ENCODE results near the gene BCL2.

Gene BCL2

GRCh38 chr18:63344918-63345317, 25.3 kb upstream of the BCL2 start:
- in situ Hi-C loops (cut with MboI; ENCODE audit: low sequenced_read_pairs), result loop anchor here (10.0 kb wide), 1 partner anchor 90 kb away; no protein-coding TSS in a partner anchor
- DNase-seq (ENCODE audit: low spot score in 2 of 2), result no peak

GRCh38 chr18:63344263-63344662, 24.7 kb upstream of the BCL2 start:
- Histone ChIP-seq H3K4me3 (no peak overlapping the region), H3K4me1 (peaks cover 9% of the 10 kb centered on the region), H3K9me3 (no peaks in the 10 kb centered on the region), H3K27me3 (ENCODE audit: low read depth) (no peaks in the 10 kb centered on the region), H3K36me3 (replicated peaks) (peaks cover 54% of the 10 kb centered on the region)
- in situ Hi-C loops (cut with MboI; ENCODE audit: low sequenced_read_pairs), result loop anchor here (10.0 kb wide), 1 partner anchor 91 kb away; no protein-coding TSS in a partner anchor
- DNase-seq (ENCODE audit: low spot score in 2 of 2), result no peak

More at GRCh38 chr18:63344918-63345317, 25.3 kb upstream of the BCL2 start:
- peaks cover 59% of the 10 kb centered on the region for H3K36me3 ChIP-seq (replicated peaks)
- no peaks in the 10 kb centered on the region for H3K9me3 ChIP-seq
- no peaks in the 10 kb centered on the region for H3K27me3 ChIP-seq (ENCODE audit: low read depth)
- H3K4me3 ChIP-seq, result no peak overlapping the region
- H3K4me1 ChIP-seq, result peaks cover 9% of the 10 kb centered on the region

- peak; percentile 58 to 73 for DNase-seq (ENCODE audit: low spot score in 2 of 2)
- Histone ChIP-seq H3K36me3 (replicated peaks) (peaks cover 54% of the 10 kb centered on the region), H3K4me3 (no peak overlapping the region), H3K4me1 (peaks cover 9% of the 10 kb centered on the region), H3K27me3 (ENCODE audit: low read depth) (no peaks in the 10 kb centered on the region), H3K9me3 (no peaks in the 10 kb centered on the region)
- in situ Hi-C loops (cut with MboI; ENCODE audit: low sequenced_read_pairs), result loop anchor here (10.0 kb wide), 1 partner anchor 93 kb away; no protein-coding TSS in a partner anchor
Observed at GRCh38 chr18:63342206-63342605, 22.6 kb upstream of the BCL2 start.

- in situ Hi-C loops (cut with MboI; ENCODE audit: low sequenced_read_pairs), result loop anchor here (10.0 kb wide), 1 partner anchor 95 kb away; no protein-coding TSS in a partner anchor
- Histone ChIP-seq H3K9me3 (no peaks in the 10 kb centered on the region), H3K36me3 (replicated peaks) (peaks cover 46% of the 10 kb centered on the region), H3K27me3 (ENCODE audit: low read depth) (no peaks in the 10 kb centered on the region), H3K4me3 (no peak overlapping the region), H3K4me1 (peaks cover 9% of the 10 kb centered on the region)
- peak; percentile 43 to 71 for DNase-seq (ENCODE audit: low spot score in 2 of 2)
Observed at GRCh38 chr18:63339920-63340484, 20.4 kb upstream of the BCL2 start.

GRCh38 chr18:63336366-63337099, 17.0 kb upstream of the BCL2 start:
- H3K4me1 ChIP-seq, result peaks cover 9% of the 10 kb centered on the region
- DNase-seq (ENCODE audit: low spot score in 2 of 2), result no peak
- H3K9me3 ChIP-seq, result no peaks in the 10 kb centered on the region
- peaks cover 44% of the 10 kb centered on the region for H3K36me3 ChIP-seq (replicated peaks)
- no peak overlapping the region for H3K4me3 ChIP-seq
- no peaks in the 10 kb centered on the region for H3K27me3 ChIP-seq (ENCODE audit: low read depth)
- in situ Hi-C loops (cut with MboI; ENCODE audit: low sequenced_read_pairs), result no loop called here

- Histone ChIP-seq H3K4me1 (no peaks in the 10 kb centered on the region), H3K4me3 (no peak overlapping the region), H3K36me3 (replicated peaks) (peaks cover 34% of the 10 kb centered on the region), H3K9me3 (no peaks in the 10 kb centered on the region), H3K27me3 (ENCODE audit: low read depth) (no peaks in the 10 kb centered on the region)
- in situ Hi-C loops (cut with MboI; ENCODE audit: low sequenced_read_pairs), result no loop called here
- DNase-seq (ENCODE audit: low spot score in 2 of 2), result no peak
Observed at GRCh38 chr18:63331105-63331504, 11.5 kb upstream of the BCL2 start.

- Histone ChIP-seq H3K4me1 (no peaks in the 10 kb centered on the region), H3K36me3 (replicated peaks) (peaks cover 25% of the 10 kb centered on the region), H3K9me3 (no peaks in the 10 kb centered on the region), H3K4me3 (no peak overlapping the region), H3K27me3 (ENCODE audit: low read depth) (no peaks in the 10 kb centered on the region)
- in situ Hi-C loops (cut with MboI; ENCODE audit: low sequenced_read_pairs), result no loop called here
- DNase-seq (ENCODE audit: low spot score in 2 of 2), result no peak
Observed at GRCh38 chr18:63329431-63330145, 10.0 kb upstream of the BCL2 start.

- Histone ChIP-seq H3K4me3 (no peak overlapping the region), H3K36me3 (replicated peaks) (peaks cover 2% of the 10 kb centered on the region; the same call in 1 of the 2 replicates), H3K27me3 (ENCODE audit: low read depth) (no peaks in the 10 kb centered on the region), H3K9me3 (no peaks in the 10 kb centered on the region), H3K4me1 (peaks cover 6% of the 10 kb centered on the region)
- DNase-seq (ENCODE audit: low spot score in 2 of 2), result no peak
- in situ Hi-C loops (cut with MboI; ENCODE audit: low sequenced_read_pairs), result no loop called here
Observed at GRCh38 chr18:63326011-63326410, 6.4 kb upstream of the BCL2 start.

GRCh38 chr18:63325086-63325686, 5.6 kb upstream of the BCL2 start:
- Histone ChIP-seq H3K4me1 (peaks cover 10% of the 10 kb centered on the region), H3K27me3 (ENCODE audit: low read depth) (no peaks in the 10 kb centered on the region), H3K4me3 (no peak overlapping the region), H3K36me3 (replicated peaks) (no peaks in the 10 kb centered on the region), H3K9me3 (no peaks in the 10 kb centered on the region)
- in situ Hi-C loops (cut with MboI; ENCODE audit: low sequenced_read_pairs), result no loop called here
- DNase-seq (ENCODE audit: low spot score in 2 of 2), result no peak

- Histone ChIP-seq H3K36me3 (replicated peaks) (no peaks in the 10 kb centered on the region), H3K4me3 (no peak overlapping the region), H3K4me1 (peaks cover 10% of the 10 kb centered on the region), H3K27me3 (ENCODE audit: low read depth) (no peaks in the 10 kb centered on the region), H3K9me3 (no peaks in the 10 kb centered on the region)
- DNase-seq (ENCODE audit: low spot score in 2 of 2), result peak; percentile 74 to 80
- in situ Hi-C loops (cut with MboI; ENCODE audit: low sequenced_read_pairs), result loop anchor here (25.0 kb wide), 1 partner anchor 186 kb away; no protein-coding TSS in a partner anchor
Observed at GRCh38 chr18:63322908-63323634, 3.5 kb upstream of the BCL2 start.

- H3K4me1 ChIP-seq, result peaks cover 14% of the 10 kb centered on the region
- in situ Hi-C loops (cut with MboI; ENCODE audit: low sequenced_read_pairs), result loop anchor here (25.0 kb wide), 1 partner anchor 185 kb away; no protein-coding TSS in a partner anchor
- no peak overlapping the region for H3K4me3 ChIP-seq
- no peaks in the 10 kb centered on the region for H3K36me3 ChIP-seq (replicated peaks)
- H3K9me3 ChIP-seq, result no peaks in the 10 kb centered on the region
- DNase-seq (ENCODE audit: low spot score in 2 of 2), result no peak
- H3K27me3 ChIP-seq (ENCODE audit: low read depth), result no peaks in the 10 kb centered on the region
Observed at GRCh38 chr18:63322206-63322605, 2.6 kb upstream of the BCL2 start.

GRCh38 chr18:63321291-63321690, 1.7 kb upstream of the BCL2 start:
- Histone ChIP-seq H3K27me3 (ENCODE audit: low read depth) (no peaks in the 10 kb centered on the region), H3K4me3 (peak overlapping the region; percentile 38), H3K36me3 (replicated peaks) (no peaks in the 10 kb centered on the region), H3K4me1 (peaks cover 18% of the 10 kb centered on the region), H3K9me3 (no peaks in the 10 kb centered on the region)
- DNase-seq (ENCODE audit: low spot score in 2 of 2), result no peak
- in situ Hi-C loops (cut with MboI; ENCODE audit: low sequenced_read_pairs), result loop anchor here (25.0 kb wide), 1 partner anchor 184 kb away; no protein-coding TSS in a partner anchor

GRCh38 chr18:63320975-63321265, 1.4 kb upstream of the BCL2 start:
- DNase-seq (ENCODE audit: low spot score in 2 of 2), result no peak
- H3K36me3 ChIP-seq (replicated peaks), result no peaks in the 10 kb centered on the region
- in situ Hi-C loops (cut with MboI; ENCODE audit: low sequenced_read_pairs), result loop anchor here (25.0 kb wide), 1 partner anchor 184 kb away; no protein-coding TSS in a partner anchor
- no peaks in the 10 kb centered on the region for H3K9me3 ChIP-seq
- peaks cover 18% of the 10 kb centered on the region for H3K4me1 ChIP-seq
- peak overlapping the region; percentile 38 for H3K4me3 ChIP-seq
- H3K27me3 ChIP-seq (ENCODE audit: low read depth), result no peaks in the 10 kb centered on the region
